ENCODE data around the gene MED9.

The MED9 gene

GRCh38 chr17:17491546-17491988 lies 14.8 kb downstream of the MED9 start:
- DNase-seq (ENCODE audit: low spot score): no peak

DNA sequence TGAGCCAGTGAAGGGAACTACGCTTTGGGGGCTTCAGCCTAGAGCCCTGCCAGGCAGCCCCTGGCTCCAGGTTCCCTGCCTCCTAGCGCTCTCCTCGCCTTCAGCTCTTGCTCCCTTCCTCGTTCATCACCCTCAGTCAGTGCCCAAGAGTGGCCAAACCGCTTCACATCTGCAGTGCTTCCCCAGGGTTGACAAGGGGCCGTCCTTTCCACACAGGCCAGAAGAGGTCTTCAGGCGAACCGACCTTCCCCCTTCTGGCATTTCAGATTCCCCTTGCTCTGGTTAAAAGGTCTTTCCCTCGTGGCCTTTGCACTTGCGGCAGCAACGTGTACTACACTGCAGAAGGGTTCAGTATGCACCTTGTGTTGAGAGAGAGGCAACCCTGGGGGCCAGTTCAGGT lies 15.3 kb downstream of the MED9 start:
- DNase-seq (ENCODE audit: low spot score): no peak

GRCh38 chr17:17492571-17492970 lies 15.8 kb downstream of the MED9 start:
- no peak for DNase-seq (ENCODE audit: low spot score)

DNA sequence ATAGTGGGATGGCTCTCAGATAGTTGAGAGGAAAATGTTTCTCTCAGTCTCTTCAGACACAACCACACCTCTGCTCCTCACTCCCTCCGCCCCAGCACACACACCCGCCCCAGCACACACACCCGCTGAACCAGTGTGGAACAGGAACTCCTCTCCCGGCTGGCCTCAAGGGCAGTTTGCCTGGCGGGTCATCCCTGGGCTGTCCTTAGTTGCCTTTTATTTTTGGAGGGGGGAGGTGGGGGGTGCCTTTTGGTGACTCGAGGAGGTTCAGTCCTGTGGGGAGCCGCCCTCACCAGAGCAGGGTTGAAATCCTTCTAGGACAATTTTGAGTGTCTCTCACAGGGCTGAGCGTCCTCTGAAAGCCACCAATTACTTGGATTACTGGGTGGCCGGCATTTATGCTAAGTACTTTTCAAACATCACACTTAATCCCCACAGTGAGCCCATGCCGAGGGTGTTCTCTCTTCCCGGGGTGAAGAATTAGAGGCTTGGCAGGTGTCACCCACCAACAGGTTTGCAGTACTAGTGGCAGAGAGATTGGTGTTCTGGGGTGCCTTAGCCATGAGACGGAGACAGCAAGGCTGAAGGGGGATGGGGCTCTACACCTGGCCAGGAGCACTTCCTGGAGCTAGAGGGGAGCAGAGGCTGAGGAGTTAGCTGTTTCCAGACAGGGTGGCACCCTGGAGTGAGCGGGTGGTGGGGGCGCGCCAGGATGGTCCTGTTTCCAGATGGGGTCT lies 16.6 kb downstream of the MED9 start:
- no peak for DNase-seq (ENCODE audit: low spot score)

DNA sequence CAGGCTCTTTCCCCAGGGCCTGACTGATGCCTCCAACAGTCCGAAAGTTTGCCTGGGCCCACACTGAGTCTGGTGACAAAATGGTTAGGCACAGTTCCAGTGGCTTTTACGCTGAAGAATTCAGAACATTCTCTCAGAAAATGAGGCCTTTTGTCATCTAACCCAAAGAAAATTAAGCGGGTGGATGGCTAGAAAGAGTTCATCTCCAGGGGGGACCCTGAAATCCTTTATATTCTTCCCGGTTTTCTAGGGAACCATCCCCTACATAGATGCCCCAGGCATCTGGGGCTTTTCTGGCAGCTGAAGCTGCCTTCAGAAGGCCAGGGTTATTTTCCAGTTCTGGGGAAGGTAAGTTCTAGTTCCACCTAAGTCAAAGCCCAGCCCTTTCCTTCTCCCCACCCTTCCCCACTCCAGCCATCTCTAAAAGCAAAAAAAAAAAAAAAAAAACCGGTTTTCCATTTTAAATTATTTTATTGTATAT lies 17.2 kb downstream of the MED9 start:
- DNase-seq (ENCODE audit: low spot score): no peak

DNA sequence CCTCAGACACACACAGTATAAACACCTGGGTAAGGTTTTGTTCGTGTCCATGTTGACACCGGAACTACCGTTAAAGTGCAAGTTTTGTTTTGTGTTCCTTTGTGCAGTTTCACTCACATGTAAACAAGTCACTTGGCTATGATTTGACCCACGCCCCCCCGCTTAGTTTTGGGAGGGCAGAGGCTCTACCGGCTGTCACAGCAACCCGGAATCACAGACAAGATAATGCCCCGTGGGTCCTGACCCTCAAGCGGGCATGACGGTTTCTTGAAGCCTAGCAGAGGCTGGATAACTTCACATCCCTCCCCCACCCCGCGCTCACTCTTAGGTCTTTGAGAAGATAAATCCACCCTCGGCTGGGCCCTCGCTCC lies 17.7 kb downstream of the MED9 start:
- no peak for DNase-seq (ENCODE audit: low spot score)

- no peak for DNase-seq (ENCODE audit: low spot score)
Observed at GRCh38 chr17:17494870-17495535, 18.2 kb downstream of the MED9 start.

GRCh38 chr17:17495536-17496188 lies 18.9 kb downstream of the MED9 start:
- DNase-seq (ENCODE audit: low spot score): no peak

DNA sequence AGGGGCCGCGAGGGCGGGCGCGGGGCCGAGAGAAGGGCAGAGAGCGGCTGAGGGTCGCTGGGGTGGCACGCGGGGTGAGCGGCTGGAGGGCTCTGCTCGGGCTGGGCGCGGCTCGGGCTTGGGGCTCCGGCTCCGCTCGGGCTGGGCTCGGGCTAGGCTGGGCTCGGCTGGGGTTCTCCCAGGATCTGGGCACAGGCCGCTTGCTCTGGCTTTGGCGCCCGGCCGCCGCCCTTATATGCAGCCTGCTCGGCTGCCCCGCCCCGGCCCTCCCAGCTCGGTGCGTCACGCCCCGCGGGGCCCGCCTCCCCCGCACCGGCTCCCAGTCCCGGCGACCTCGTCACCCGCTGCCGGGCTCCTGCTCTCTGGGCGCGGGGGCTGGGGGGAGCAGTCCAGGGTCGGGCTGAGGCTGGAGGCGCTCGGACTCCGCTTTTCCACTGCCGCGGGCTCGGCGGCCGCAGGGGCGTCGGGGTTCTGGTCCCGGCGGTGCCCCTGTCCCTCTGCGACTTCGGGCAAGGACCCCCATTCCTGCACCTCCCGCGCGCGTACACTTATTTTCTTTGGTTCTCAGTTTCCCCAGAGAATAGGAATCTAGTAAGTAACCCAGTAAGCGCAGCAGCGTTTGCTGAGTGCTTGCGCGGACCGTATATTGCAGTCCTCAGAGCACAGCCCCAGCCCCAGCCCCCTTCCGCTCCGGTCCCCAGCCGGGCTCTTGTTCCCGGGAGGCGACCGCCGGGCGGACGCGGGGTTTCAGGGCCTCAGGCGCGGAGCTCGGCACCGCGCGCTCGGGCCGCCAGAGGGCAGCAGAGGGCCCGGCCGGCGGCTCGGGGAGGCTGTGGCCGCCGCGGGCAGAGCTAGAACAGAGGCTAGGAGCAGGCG lies 19.6 kb downstream of the MED9 start, which contains the start of gene RASD1:
Gene RASD1, minus strand, starts transcription at position 207 of the 876 bp plus-strand sequence. CDS start 214 bp downstream, outside the sequence.
- DNase-seq (ENCODE audit: low spot score): peak; percentile 90

DNA sequence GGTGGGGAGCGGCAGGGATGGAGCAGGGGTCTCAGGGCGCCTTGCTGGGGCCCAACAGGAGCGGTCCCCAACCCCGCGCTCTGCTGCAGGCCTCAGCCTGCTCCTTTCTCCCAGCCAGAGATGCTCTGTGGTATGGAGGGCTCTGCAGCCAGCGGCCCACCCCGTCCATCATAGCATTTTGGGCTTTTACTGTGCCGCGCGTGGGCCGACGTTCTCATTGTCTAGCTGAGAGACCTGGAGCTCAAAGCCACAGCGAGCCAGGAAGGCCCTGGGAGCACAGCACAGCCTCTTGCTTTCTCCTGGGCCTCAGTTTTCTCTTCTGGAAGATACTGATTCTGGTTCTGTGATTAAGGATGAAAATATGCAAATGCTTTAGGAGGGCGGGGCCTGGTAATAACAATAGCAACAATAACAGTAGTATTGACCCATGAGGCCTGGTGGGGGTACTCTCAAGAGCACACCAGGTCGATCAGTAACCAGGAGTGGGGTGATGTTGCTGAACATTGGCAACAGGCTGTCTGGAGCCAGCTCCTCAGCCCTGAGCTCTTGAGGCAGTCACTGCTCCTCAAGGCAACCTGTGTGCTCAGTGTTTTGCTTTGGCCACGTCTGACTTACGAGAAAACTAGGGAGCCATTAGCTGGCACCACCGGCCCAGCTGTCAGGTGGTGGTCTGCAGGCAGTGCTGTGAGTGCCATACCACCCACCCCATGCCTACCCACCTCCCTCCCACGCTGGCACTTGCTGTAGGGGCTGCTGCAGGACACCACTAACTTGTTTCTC lies 20.5 kb downstream of the MED9 start:
- no peak for DNase-seq (ENCODE audit: low spot score)

DNA sequence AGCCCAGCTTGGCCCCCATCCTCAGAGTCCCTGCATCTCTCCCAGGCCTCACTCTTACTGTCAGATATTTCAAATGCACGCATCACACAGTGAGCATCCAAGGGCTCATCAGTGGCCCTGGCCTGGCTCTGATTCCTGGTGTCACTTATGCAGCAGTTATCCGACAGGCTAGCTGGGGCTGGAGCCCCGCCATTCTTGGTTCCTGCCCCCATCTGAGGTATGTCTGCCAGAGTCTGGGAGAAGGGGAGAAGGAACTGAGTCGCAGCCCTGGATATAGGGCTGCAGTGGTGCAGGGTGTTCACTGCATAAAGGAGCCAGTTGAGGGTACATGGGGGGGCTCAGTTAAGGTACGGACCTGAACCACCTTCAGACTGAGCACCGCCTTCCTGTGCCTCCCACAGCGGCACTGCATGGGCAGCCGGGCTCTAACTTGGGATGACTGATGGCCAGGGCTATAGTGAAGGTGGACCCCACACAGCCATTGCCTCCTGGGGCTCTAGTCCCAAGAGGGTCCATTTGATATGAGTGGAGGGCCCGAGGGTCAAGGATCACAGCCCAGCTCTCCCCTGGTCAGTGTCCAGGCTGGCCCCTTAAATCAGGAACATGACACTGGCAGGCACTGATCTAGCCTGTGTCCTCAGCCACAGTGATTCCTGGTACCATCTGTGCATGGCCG lies 21.2 kb downstream of the MED9 start:
- DNase-seq (ENCODE audit: low spot score): no peak

- no peak for DNase-seq (ENCODE audit: low spot score)
Observed at GRCh38 chr17:17498606-17499301, 22.0 kb downstream of the MED9 start.

DNA sequence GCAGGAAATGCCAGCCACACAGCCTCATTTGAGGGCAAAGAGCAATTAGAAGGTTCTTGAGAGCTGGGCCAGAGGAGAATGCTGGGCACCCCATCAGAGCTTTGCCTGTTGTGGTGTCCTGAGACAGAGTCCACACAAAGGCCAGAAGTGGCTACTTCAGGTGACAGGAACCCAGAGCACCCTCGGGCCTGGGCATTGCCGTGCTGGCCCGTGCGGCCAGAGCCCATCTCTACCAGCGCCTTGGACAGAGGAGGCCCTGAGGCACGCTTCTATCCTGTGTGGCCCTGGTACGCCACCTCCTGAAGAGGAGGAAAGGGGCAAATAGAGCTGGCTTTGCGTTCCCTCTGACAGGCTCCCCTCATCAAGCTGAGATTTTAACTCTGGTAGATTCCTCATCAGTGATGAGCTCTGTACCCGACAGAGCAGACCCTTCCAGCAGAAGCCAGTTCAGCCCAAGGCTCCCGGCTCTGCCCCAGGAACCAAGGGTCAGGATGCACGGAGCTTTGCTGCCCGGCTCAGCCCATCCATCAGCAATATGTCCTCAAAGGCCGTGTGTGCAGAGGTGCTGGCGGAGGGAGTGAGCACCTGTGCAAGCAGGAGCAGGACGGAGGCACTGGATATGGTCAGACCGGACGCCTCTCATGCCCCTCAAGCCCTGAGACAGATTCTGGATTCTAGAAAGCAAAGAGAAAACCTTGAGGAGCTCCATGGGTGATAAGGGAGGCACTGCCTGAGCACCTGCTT lies 22.8 kb downstream of the MED9 start:
- DNase-seq (ENCODE audit: low spot score): no peak

DNA sequence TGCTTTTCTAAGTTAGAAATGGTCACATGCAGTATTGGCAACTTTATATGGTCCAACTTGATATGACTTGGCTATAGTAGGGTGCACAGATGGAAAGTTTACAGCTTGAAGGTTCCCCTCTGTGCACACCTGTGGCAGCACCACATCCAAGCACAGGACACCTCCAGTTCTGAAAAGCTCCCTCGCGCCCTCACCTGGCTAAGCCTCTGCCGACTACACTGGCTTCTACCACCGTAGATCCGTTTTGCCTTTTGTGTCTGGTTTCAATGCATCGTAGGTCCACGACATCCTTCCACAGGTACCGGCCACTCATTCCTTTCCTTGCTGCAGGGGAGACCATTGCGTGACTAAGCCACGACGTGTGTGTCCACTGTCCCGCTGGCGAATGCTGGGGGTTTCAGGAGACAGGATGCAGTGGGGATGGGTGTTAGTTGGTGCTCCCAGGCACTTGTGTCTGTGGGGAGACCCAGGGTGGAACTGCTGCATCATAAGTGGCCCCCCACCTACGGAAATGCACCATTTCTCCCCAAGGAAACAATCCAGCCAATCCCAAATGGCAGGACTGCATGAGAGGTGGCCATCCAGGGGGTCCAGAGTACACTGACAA lies 24.3 kb downstream of the MED9 start:
- DNase-seq (ENCODE audit: low spot score): no peak

GRCh38 chr17:17502741-17503565 lies 26.2 kb downstream of the MED9 start:
- no peak for DNase-seq (ENCODE audit: low spot score)

DNA sequence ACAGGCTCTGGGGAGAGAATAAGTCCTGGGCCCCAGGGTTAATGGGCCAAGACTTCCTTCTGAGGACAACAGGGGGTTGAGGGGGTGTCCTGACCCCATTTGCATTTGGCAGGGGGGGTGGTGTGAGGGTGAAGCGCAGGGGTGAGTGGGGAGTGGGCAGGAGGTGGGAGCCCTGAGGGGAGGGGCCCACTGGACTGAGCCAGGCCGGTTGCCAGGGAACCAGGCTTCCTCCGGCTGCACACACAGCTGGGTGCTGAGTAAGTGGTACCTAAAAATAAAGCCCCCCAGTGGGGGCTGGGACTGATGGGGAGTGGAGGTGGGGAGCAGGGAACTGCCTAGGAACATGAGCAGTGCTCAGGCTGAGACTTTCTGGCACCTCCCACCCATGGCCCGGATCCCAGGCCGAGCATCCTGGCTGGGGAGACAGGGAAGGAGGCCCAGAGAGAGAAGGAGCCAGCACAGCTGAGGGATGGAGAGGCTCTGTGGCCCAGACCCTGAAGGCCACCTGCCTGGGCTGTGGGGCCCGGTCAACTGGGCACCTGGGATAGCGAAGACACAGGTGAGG lies 26.8 kb downstream of the MED9 start:
- no peak for DNase-seq (ENCODE audit: low spot score)

DNA sequence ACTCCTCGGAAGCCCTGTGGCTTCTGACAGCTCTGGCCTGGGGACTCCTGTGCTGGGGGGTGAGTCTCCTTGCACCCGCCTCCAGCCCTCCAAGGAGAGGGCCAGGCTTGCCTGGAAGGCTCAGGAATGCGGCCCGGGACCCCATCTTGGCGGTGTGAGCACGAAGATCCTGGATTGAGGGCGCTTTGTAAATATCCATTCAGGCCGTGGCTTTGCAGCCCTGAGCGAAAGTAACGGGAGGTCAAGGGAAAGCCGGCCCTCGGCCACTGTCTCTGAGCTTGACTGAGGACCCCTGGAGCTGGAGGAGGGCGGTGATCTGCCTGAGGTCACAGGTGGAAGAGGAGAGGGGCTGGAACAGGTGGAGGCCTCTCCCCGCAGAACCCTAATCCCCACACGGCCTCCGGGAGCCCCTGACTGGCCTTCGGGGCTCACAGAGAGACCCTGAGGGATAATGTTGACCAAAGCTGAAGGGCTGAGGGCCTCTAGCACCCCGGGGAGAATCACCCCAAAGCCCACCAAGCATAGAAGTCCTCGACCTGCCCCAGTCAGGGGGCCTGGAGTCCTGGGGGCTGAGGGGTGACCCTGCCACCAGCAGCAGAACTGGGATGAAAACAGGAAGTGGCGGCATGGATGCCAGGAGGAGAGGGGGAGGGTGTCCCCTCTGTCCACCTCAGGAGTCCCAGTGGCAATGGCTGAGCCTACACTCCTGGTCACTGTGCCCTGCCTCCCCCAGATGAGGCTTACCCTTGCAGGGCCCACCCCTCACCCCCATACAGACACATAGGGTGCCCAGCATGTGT lies 27.7 kb downstream of the MED9 start:
- no peak for DNase-seq (ENCODE audit: low spot score)
